Calu3 (cell line): Measurements from ENCODE around the gene TNFSF11. TPM values are rescaled to one million over a fixed set of nuclear protein-coding genes. Genes with fewer than 3 reads are reported as not detected.

ENCODE experiments used
- BruUV-seq: library from RNA; stranded (reverse); fragments of 400-500 nt; replicated peaks from 2 replicates; lab custom pipeline; 2021; lab: Mats Ljungman, UMichigan
- CTCF ChIA-PET: fragments of 300-600 bp; sonication (Branson Sonifier 250); formaldehyde crosslinking; loops from one replicate; lab custom pipeline; 2022; ENCODE audit warnings: antibody characterized with exemption; lab: Charles Lee
- DNase-seq: peaks from one replicate; pipeline ENCODE4 v3.0.0; 2022
- H3K27ac Mint-ChIP-seq: one replicate; pipeline ENCODE4 v1.8.0; 2022; ENCODE audit warnings: mixed read lengths; ENCODE audit not compliant: unreplicated experiment
- H3K27me3 Mint-ChIP-seq: one replicate; pipeline ENCODE4 v1.8.0; 2022; ENCODE audit warnings: mixed read lengths; ENCODE audit not compliant: unreplicated experiment
- H3K36me3 Mint-ChIP-seq: one replicate; pipeline ENCODE4 v1.8.0; 2022; ENCODE audit warnings: mild to moderate bottlenecking, moderate library complexity, mixed read lengths; ENCODE audit not compliant: insufficient read depth, unreplicated experiment
- H3K4me1 Mint-ChIP-seq: one replicate; pipeline ENCODE4 v1.8.0; 2022; ENCODE audit warnings: mild to moderate bottlenecking, low read depth, mixed read lengths; ENCODE audit not compliant: unreplicated experiment
- H3K4me3 Mint-ChIP-seq: one replicate; pipeline ENCODE4 v1.8.0; 2022; ENCODE audit warnings: mild to moderate bottlenecking, low read depth, moderate library complexity, mixed read lengths; ENCODE audit not compliant: unreplicated experiment
- H3K9me3 Mint-ChIP-seq: one replicate; pipeline ENCODE4 v1.8.0; 2022; ENCODE audit warnings: low read depth, mixed read lengths; ENCODE audit not compliant: unreplicated experiment
- intact Hi-C: fragments of 100-400 bp; cut with micrococcal nuclease; formaldehyde crosslinking; loops from one replicate; pipeline ENCODE4 v1.10.0; 2022; ENCODE audit not compliant: unreplicated experiment
- total RNA-seq: library from RNA; stranded (reverse); gene quantifications from 2 replicates; pipeline ENCODE4 v1.2.3, GENCODE V29; 2022
- TF ChIP-seq, protein P1 (sequence below): fragments of 200-600 bp; IDR thresholded peaks from one replicate; pipeline ENCODE4 v1.8.0; 2022; ENCODE audit warnings: antibody characterized with exemption; ENCODE audit not compliant: unreplicated experiment

The TNFSF11 gene
- total RNA-seq, 1 experiment from 2014 or later, result 0.26 TPM

DNA sequence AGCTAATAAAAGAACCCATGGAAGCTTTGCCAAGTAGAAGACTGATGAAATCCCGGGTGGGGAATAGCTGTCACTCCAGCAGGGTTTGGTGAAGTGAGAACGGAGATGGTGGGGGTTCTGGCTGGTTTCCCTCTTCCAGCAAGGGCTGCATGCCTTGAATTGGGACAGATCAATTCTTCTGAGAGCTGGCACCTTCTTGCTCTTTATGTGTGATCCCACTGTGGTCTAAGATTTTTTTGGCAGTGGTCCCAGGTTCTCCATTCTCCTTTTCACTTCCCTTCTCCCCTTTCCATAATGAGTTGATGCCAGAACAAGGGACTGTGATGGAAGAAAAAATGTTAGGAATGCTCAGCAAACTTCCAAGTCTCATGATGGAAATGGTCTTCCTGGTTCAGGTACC, 50.0 kb downstream of the TNFSF11 start:
- no peaks in the 10 kb centered on the region for H3K36me3 Mint-ChIP-seq
- intact Hi-C loops, result no loop called here
- no peaks in the 10 kb centered on the region for H3K4me1 Mint-ChIP-seq
- no TSS peak for BruUV-seq
- CTCF ChIA-PET, result no interaction called here
- TF ChIP-seq, protein P1, sequence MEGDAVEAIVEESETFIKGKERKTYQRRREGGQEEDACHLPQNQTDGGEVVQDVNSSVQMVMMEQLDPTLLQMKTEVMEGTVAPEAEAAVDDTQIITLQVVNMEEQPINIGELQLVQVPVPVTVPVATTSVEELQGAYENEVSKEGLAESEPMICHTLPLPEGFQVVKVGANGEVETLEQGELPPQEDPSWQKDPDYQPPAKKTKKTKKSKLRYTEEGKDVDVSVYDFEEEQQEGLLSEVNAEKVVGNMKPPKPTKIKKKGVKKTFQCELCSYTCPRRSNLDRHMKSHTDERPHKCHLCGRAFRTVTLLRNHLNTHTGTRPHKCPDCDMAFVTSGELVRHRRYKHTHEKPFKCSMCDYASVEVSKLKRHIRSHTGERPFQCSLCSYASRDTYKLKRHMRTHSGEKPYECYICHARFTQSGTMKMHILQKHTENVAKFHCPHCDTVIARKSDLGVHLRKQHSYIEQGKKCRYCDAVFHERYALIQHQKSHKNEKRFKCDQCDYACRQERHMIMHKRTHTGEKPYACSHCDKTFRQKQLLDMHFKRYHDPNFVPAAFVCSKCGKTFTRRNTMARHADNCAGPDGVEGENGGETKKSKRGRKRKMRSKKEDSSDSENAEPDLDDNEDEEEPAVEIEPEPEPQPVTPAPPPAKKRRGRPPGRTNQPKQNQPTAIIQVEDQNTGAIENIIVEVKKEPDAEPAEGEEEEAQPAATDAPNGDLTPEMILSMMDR, result no peak
- no peak for DNase-seq
- no peak overlapping the region for H3K27ac Mint-ChIP-seq
- peaks cover 71% of the 10 kb centered on the region for H3K27me3 Mint-ChIP-seq
- H3K4me3 Mint-ChIP-seq, result no peak overlapping the region
- H3K9me3 Mint-ChIP-seq, result no peaks in the 10 kb centered on the region

DNA sequence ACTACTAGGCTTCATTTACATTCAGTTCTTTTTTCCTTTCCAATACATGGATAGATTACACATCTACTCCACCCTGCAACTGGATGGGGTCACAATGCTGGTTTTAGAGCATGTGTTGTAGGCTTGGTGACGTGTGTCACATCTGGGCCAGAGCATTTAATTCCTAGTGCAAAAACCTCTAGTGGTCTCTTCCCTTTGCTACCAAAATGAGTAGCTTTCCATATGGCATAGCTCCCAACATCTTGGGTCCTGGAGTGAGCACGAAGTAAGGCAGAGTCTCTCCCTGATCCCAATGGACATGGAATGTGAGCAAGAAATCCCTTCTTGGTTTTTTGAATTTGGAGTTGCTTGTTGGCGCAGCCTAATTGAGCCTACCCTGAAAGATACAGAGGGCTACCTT, 51.7 kb downstream of the TNFSF11 start:
- H3K27ac Mint-ChIP-seq, result no peak overlapping the region

DNA sequence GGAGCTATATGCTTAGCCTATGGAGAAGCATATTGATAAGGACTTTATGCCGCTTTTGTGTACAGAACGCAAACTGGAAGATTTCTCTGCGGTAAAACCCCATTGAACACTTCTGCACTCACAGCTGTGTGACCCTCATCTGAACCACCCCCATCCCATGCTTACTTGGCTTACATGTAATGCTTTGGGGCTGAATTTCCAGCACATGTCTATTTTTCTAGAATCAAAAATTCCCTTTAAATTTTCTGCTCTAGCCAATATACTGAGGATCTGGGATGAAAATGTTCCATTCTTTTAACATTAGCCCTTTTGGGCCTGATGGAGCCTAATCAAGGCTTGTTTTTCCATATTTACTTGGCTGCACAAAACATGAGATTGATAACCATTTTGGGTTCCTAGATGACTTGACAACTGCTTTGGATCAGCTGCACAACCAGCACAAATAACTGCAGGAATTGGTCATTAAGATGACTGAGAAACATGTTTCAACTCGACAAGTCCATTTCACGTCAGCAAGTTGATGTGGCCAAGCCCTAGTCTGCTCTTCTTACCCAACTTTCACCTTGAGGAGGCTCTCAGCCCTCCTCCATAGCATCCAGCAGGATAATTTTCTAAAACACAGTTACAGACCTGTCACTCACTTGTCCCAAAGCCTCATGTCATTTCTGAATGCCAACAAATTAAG, 52.4 kb downstream of the TNFSF11 start:
- DNase-seq, result no peak
- no TSS peak for BruUV-seq
- intact Hi-C loops, result no loop called here

More for the DNA sequence above, 51.7 kb downstream of the TNFSF11 start:
- TF ChIP-seq, protein P1, result no peak
- CTCF ChIA-PET, result no interaction called here
- H3K4me1 Mint-ChIP-seq, result no peaks in the 10 kb centered on the region
- BruUV-seq, result no TSS peak
- H3K36me3 Mint-ChIP-seq, result no peaks in the 10 kb centered on the region
- peaks cover 60% of the 10 kb centered on the region for H3K27me3 Mint-ChIP-seq
- no peak for DNase-seq
- intact Hi-C loops, result no loop called here
- H3K9me3 Mint-ChIP-seq, result no peaks in the 10 kb centered on the region
- no peak overlapping the region for H3K4me3 Mint-ChIP-seq

DNA sequence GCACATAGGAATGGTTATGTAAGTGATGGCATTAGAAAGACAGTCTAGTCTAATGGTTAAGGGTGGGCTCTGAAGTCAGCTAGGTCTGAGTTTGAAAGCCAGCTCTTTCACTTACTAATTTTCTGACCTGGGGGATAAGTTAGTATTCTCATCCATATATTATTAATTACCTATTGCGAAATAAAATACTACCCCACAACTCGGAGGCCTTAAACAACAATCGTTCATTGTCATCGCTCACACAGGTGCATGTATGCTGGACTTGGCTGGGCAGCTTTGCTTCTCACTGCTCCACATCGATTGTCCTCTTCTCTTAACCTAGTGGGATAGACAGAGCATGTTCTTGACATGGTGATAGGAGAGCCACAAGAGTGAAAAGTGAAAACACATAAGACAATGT, 54.7 kb downstream of the TNFSF11 start:
- BruUV-seq, result no TSS peak
- no peaks in the 10 kb centered on the region for H3K9me3 Mint-ChIP-seq
- intact Hi-C loops, result no loop called here
- no peak for DNase-seq
- TF ChIP-seq, protein P1, result no peak
- CTCF ChIA-PET, result no interaction called here
- H3K36me3 Mint-ChIP-seq, result no peaks in the 10 kb centered on the region
- H3K27ac Mint-ChIP-seq, result no peak overlapping the region
- H3K27me3 Mint-ChIP-seq, result peaks cover 47% of the 10 kb centered on the region
- no peaks in the 10 kb centered on the region for H3K4me1 Mint-ChIP-seq
- H3K4me3 Mint-ChIP-seq, result no peak overlapping the region

More for the DNA sequence above, 52.4 kb downstream of the TNFSF11 start:
- Mint-ChIP-seq H3K36me3 (no peaks in the 10 kb centered on the region), H3K4me1 (no peaks in the 10 kb centered on the region), H3K4me3 (no peak overlapping the region), H3K9me3 (no peaks in the 10 kb centered on the region), H3K27me3 (peaks cover 54% of the 10 kb centered on the region), H3K27ac (no peak overlapping the region)
- CTCF ChIA-PET, result no interaction called here
- TF ChIP-seq, protein P1, result no peak
